Measurements from ENCODE around the gene MPZL2. TPM values are rescaled to one million over a fixed set of nuclear protein-coding genes. Genes with fewer than 3 reads are reported as not detected.
A peak's percentile ranks its signal among the peaks of the same experiment; 100 is the strongest.

The MPZL2 gene
- total RNA-seq, 1 experiment from 2014 or later = 51.5 TPM

GRCh38 chr11:118312328-118312727 lies 48.2 kb upstream of the MPZL2 start:
- no peak overlapping the region for H3K4me2 ChIP-seq (ENCODE audit: low read length)
- intact Hi-C loops (cut with micrococcal nuclease) = no loop called here
- CTCF ChIA-PET = no interaction called here
- BruUV-seq (replicated peaks) = no TSS peak
- H3K79me2 ChIP-seq (ENCODE audit: low read length) = no peaks in the 10 kb centered on the region
- H3K4me1 ChIP-seq (ENCODE audit: insufficient read depth, low read length) = peaks cover 27% of the 10 kb centered on the region
- no peaks in the 10 kb centered on the region for H3K9me3 ChIP-seq (ENCODE audit: low read length)
- H3K4me3 ChIP-seq (ENCODE audit: low read length) = no peak overlapping the region
- TF ChIP-seq CTCF (conservative IDR thresholded peaks at IDR 0.05; ENCODE audit: low read depth, low read length) (no peak), EZH2 (IDR thresholded peaks at IDR 0.05; ENCODE audit: low read length, unreplicated experiment) (no peak), EZH2phosphoT487 (IDR thresholded peaks at IDR 0.05; ENCODE audit: borderline replicate concordance, low read length) (no peak)
- H3K9me2 ChIP-seq (replicated peaks; ENCODE audit: low read length) = no peaks in the 10 kb centered on the region
- POLR2A ChIA-PET (ENCODE audit: unreplicated experiment) = no interaction called here
- ATAC-seq (no peak), DNase-seq (no peak)
- H3K27ac ChIP-seq (ENCODE audit: low read length) = no peak overlapping the region
- no peaks in the 10 kb centered on the region for H4K20me1 ChIP-seq (ENCODE audit: low read length)
- no peak overlapping the region for H3K9ac ChIP-seq (ENCODE audit: low read length)
- no peak overlapping the region for H2AFZ ChIP-seq (ENCODE audit: low read length)
- no peaks in the 10 kb centered on the region for H3K27me3 ChIP-seq (ENCODE audit: low read length)
- no peaks in the 10 kb centered on the region for H3K36me3 ChIP-seq (ENCODE audit: low read depth, low read length)
- H3F3A ChIP-seq (ENCODE audit: low read length, unreplicated experiment) = no peaks in the 10 kb centered on the region

- H3K4me3 ChIP-seq (ENCODE audit: low read length) = no peak overlapping the region
- no TSS peak for BruUV-seq (replicated peaks)
- no peak overlapping the region for H3K4me2 ChIP-seq (ENCODE audit: low read length)
- TF ChIP-seq EZH2phosphoT487 (IDR thresholded peaks at IDR 0.05; ENCODE audit: borderline replicate concordance, low read length) (no peak), EZH2 (IDR thresholded peaks at IDR 0.05; ENCODE audit: low read length, unreplicated experiment) (no peak), CTCF (conservative IDR thresholded peaks at IDR 0.05; ENCODE audit: low read depth, low read length) (no peak)
- no peaks in the 10 kb centered on the region for H3K9me3 ChIP-seq (ENCODE audit: low read length)
- no peak overlapping the region for H3K27ac ChIP-seq (ENCODE audit: low read length)
- ChIA-PET POLR2A (ENCODE audit: unreplicated experiment) (no interaction called here), CTCF (no interaction called here)
- intact Hi-C loops (cut with micrococcal nuclease) = no loop called here
- H3K36me3 ChIP-seq (ENCODE audit: low read depth, low read length) = no peaks in the 10 kb centered on the region
- peaks cover 21% of the 10 kb centered on the region for H3K4me1 ChIP-seq (ENCODE audit: insufficient read depth, low read length)
- no peak overlapping the region for H3K9ac ChIP-seq (ENCODE audit: low read length)
- H3K9me2 ChIP-seq (replicated peaks; ENCODE audit: low read length) = no peaks in the 10 kb centered on the region
- DNase-seq (no peak), ATAC-seq (no peak)
- H3F3A ChIP-seq (ENCODE audit: low read length, unreplicated experiment) = no peaks in the 10 kb centered on the region
- no peak overlapping the region for H2AFZ ChIP-seq (ENCODE audit: low read length)
- no peaks in the 10 kb centered on the region for H3K79me2 ChIP-seq (ENCODE audit: low read length)
- H4K20me1 ChIP-seq (ENCODE audit: low read length) = no peaks in the 10 kb centered on the region
- no peaks in the 10 kb centered on the region for H3K27me3 ChIP-seq (ENCODE audit: low read length)
Measured at GRCh38 chr11:118311518-118311917, 47.4 kb upstream of the MPZL2 start.

- no peak overlapping the region for H3K9ac ChIP-seq (ENCODE audit: low read length)
- peak; percentile 39 for ATAC-seq
- intact Hi-C loops (cut with micrococcal nuclease) = no loop called here
- no peak overlapping the region for H3K27ac ChIP-seq (ENCODE audit: low read length)
- no peak overlapping the region for H2AFZ ChIP-seq (ENCODE audit: low read length)
- POLR2A ChIA-PET (ENCODE audit: unreplicated experiment) = no interaction called here
- no peaks in the 10 kb centered on the region for H4K20me1 ChIP-seq (ENCODE audit: low read length)
- CTCF ChIA-PET = no interaction called here
- no peak for TF ChIP-seq EZH2 (IDR thresholded peaks at IDR 0.05; ENCODE audit: low read length, unreplicated experiment)
- TF ChIP-seq EZH2phosphoT487 (IDR thresholded peaks at IDR 0.05; ENCODE audit: borderline replicate concordance, low read length) = no peak
- no peak for TF ChIP-seq CTCF (conservative IDR thresholded peaks at IDR 0.05; ENCODE audit: low read depth, low read length)
- peak; percentile 45 for DNase-seq
- no peaks in the 10 kb centered on the region for H3F3A ChIP-seq (ENCODE audit: low read length, unreplicated experiment)
- H3K79me2 ChIP-seq (ENCODE audit: low read length) = no peaks in the 10 kb centered on the region
- H3K9me2 ChIP-seq (replicated peaks; ENCODE audit: low read length) = no peaks in the 10 kb centered on the region
- no TSS peak for BruUV-seq (replicated peaks)
- peaks cover 16% of the 10 kb centered on the region for H3K4me1 ChIP-seq (ENCODE audit: insufficient read depth, low read length)
- no peak overlapping the region for H3K4me2 ChIP-seq (ENCODE audit: low read length)
- no peaks in the 10 kb centered on the region for H3K36me3 ChIP-seq (ENCODE audit: low read depth, low read length)
- H3K9me3 ChIP-seq (ENCODE audit: low read length) = no peaks in the 10 kb centered on the region
- no peak overlapping the region for H3K4me3 ChIP-seq (ENCODE audit: low read length)
- no peaks in the 10 kb centered on the region for H3K27me3 ChIP-seq (ENCODE audit: low read length)
Measured at GRCh38 chr11:118310781-118311485, 46.8 kb upstream of the MPZL2 start.
